Mesothelial cell of epicardium (in vitro differentiated cells): ENCODE measurements around the gene RHBG. TPM values are rescaled to one million over a fixed set of nuclear protein-coding genes. Genes with fewer than 3 reads are reported as not detected.

Source experiments
- DNase-seq, 2 experiments: peaks; one replicate each; pipeline ENCODE4 v3.0.0; 2021; ENCODE audit warnings: low spot score in 2 of 2; ENCODE audit not compliant: unreplicated experiment in 2 of 2
- H3K27ac Mint-ChIP-seq: 2 replicates; pipeline ENCODE4 v1.8.0; 2021; ENCODE audit warnings: mixed read lengths
- H3K27me3 Mint-ChIP-seq: 2 replicates; pipeline ENCODE4 v1.8.0; 2021; ENCODE audit warnings: low read depth, mixed read lengths
- H3K36me3 Mint-ChIP-seq: 2 replicates; pipeline ENCODE4 v1.8.0; 2021; ENCODE audit warnings: mixed read lengths
- H3K4me1 Mint-ChIP-seq: 2 replicates; pipeline ENCODE4 v1.8.0; 2021; ENCODE audit warnings: mixed read lengths
- H3K4me3 Mint-ChIP-seq: 2 replicates; pipeline ENCODE4 v1.8.0; 2021; ENCODE audit warnings: mild to moderate bottlenecking, moderate library complexity, mixed read lengths
- H3K9me3 Mint-ChIP-seq: 2 replicates; pipeline ENCODE4 v1.8.0; 2021; ENCODE audit warnings: mixed read lengths
- total RNA-seq: library from RNA; stranded (reverse); gene quantifications from 3 replicates; pipeline ENCODE4 v1.2.1, GENCODE V29; 2021
- TF ChIP-seq, protein P1 (sequence below): fragments of 200-600 bp; sonication (generic); IDR thresholded peaks from one replicate; pipeline ENCODE4 v1.5.0; 2021; ENCODE audit warnings: antibody characterized with exemption; ENCODE audit not compliant: unreplicated experiment

Gene RHBG
- total RNA-seq, 1 donor from 2014 or later, result 0.92 TPM

DNA sequence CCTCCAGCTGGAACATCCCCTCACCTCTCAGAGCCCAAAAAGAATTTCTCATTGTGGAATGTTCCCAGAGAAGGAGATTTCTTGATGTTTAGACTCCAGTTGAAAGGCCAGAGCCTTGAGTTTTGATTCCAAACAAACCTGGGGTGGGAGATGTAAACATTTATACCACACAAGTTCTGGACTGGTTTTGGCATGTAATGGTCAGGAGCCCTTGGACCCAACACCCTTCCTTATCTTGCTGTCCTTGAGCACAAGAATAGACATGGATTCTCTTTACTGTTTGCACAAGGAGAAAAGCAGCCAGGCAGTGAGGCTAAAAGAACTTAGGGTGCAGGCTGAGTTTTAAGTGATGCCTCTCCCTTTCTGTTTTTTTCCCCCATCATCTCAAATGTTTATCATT is 4.5 kb downstream of the RHBG start:
- Mint-ChIP-seq H3K4me3 (no peak overlapping the region), H3K9me3 (no peaks in the 10 kb centered on the region), H3K27me3 (peaks cover 13% of the 10 kb centered on the region), H3K27ac (no peak overlapping the region), H3K36me3 (no peaks in the 10 kb centered on the region), H3K4me1 (peaks cover 10% of the 10 kb centered on the region)
- DNase-seq, result no peak
- TF ChIP-seq, protein P1, sequence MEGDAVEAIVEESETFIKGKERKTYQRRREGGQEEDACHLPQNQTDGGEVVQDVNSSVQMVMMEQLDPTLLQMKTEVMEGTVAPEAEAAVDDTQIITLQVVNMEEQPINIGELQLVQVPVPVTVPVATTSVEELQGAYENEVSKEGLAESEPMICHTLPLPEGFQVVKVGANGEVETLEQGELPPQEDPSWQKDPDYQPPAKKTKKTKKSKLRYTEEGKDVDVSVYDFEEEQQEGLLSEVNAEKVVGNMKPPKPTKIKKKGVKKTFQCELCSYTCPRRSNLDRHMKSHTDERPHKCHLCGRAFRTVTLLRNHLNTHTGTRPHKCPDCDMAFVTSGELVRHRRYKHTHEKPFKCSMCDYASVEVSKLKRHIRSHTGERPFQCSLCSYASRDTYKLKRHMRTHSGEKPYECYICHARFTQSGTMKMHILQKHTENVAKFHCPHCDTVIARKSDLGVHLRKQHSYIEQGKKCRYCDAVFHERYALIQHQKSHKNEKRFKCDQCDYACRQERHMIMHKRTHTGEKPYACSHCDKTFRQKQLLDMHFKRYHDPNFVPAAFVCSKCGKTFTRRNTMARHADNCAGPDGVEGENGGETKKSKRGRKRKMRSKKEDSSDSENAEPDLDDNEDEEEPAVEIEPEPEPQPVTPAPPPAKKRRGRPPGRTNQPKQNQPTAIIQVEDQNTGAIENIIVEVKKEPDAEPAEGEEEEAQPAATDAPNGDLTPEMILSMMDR, result no peak

DNA sequence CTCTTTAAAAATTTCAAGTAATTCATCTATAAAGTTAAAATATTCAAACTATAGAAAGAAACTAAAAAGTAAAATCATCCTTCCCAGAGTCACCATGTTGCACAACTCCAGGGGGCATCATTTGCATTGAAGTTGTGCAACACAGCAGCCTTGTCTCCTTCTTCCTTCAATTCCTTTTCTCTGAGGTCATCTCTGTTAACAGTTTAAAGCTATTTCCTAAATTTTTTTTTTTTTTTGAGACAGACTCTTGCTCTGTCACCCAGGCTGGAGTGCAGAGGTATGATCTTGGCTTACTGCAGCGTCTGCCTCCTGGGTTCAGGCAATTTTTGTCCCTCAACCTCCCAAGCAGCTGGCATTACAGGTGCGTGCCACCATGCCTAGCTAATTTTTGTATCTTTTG is 7.1 kb downstream of the RHBG start:
- H3K27ac Mint-ChIP-seq, result no peak overlapping the region
- H3K9me3 Mint-ChIP-seq, result no peaks in the 10 kb centered on the region
- peaks cover 6% of the 10 kb centered on the region for H3K27me3 Mint-ChIP-seq
- DNase-seq, result no peak
- TF ChIP-seq, protein P1, result no peak
- no peaks in the 10 kb centered on the region for H3K36me3 Mint-ChIP-seq
- H3K4me3 Mint-ChIP-seq, result no peak overlapping the region
- H3K4me1 Mint-ChIP-seq, result peaks cover 5% of the 10 kb centered on the region

DNA sequence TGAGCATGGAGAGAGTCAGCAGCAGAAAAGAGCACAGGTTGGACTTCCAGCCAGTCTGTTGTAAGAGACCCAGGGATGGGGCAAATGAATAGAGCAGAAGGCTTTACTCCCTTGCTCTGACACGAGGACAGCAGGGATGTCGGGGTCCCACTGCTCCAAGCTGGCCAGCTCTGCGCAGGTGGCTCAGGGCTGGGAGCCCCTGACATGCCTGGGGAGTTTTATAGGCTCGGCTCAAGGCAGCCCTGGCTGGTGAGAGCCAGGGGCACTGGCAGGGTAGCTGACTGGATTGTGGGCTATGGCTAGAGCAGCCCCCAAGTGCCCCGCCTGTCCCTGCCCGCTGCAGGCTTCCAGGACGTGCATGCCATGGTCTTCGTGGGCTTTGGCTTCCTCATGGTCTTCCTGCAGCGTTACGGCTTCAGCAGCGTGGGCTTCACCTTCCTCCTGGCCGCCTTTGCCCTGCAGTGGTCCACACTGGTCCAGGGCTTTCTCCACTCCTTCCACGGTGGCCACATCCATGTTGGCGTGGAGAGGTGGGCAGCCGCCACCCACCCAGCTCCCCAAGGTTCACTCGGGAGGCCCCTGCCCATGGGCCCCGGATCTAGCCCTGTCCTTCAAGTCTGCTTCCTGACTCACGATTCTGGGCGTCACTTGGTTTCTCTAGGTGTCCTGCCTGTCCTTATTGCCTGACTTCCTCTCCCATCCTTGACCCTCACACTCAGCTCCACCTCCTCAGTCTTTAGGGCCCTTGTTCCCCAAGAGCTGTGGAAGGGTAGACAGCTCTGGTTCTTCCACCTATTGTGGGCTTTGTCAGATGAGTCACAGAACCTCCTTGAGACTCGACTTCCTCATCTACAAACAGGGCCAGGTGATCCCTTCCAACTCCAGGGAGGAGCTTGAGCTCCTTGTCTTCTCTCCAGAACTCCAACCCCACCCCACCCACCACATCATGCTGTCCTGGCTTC is 8.2 kb downstream of the RHBG start:
- Mint-ChIP-seq H3K4me1 (no peaks in the 10 kb centered on the region), H3K27me3 (peaks cover 5% of the 10 kb centered on the region), H3K36me3 (no peaks in the 10 kb centered on the region), H3K4me3 (no peak overlapping the region), H3K27ac (no peak overlapping the region), H3K9me3 (no peaks in the 10 kb centered on the region)
- TF ChIP-seq, protein P1, result no peak
- no peak for DNase-seq

DNA sequence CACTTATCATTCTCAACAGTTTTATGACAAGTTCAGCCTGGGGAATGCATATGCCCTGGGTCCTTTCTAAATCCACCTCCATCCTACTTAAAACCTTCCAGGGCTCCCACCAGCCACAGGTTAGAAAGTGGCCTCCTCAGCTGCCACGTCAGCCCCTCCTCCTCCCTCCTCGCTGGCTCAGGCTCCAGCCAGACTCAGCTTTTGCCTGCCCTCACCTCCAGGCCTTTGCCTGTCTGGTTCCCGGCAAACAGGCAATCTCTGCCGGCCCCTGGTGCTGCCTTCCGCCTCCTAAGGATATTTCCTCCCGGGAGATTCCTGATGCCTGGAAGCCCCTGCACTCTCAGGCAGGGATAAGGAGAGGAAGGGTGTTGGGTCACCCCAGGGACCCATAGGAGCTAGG is 9.5 kb downstream of the RHBG start:
- Mint-ChIP-seq H3K27me3 (peaks cover 2% of the 10 kb centered on the region), H3K9me3 (no peaks in the 10 kb centered on the region), H3K4me1 (no peaks in the 10 kb centered on the region), H3K36me3 (no peaks in the 10 kb centered on the region), H3K4me3 (no peak overlapping the region), H3K27ac (no peak overlapping the region)
- no peak for DNase-seq
- TF ChIP-seq, protein P1, result no peak

DNA sequence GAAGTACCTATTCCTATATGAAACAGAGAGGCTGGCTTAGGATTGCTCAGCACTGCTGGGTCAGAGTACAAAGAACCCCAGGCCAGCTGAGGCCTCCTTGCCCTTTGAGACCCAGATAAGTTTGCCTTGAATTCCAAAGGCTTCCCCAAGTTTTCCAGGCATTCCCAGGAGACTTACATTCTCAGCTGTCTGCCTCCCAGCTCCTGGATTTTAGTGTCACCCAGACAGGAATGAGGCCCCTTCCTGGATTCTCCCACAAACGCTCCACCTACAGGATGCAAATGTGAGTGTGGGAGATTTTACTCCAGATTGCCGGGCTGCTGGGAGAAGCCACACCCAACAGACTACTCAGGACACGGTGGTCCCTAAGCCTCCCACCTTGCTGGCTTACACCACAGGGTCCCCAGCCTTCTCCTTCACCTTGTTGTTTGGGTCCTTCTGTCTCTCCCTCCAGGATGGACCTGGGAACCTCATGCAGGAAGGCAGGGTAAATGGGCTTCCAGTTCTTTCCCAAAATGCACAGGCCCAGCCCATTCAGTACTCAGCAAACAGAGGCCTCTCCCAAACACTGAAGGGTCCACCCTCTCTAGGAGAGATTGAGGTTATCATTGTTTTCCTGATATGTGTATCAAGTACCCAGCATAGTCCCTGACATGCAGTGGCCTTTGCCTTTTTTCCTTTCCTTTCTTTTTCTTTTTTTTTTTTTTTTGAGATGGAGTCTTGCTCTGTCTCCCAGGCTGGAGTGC is 10.6 kb downstream of the RHBG start:
- no peak for DNase-seq
- Mint-ChIP-seq H3K4me1 (no peaks in the 10 kb centered on the region), H3K36me3 (no peaks in the 10 kb centered on the region), H3K27ac (peak overlapping the region; percentile 16), H3K9me3 (no peaks in the 10 kb centered on the region), H3K4me3 (no peak overlapping the region), H3K27me3 (peaks cover 2% of the 10 kb centered on the region)
- TF ChIP-seq, protein P1, result no peak
